ENCODE results near the gene ADCY7.

ADCY7 gene

DNA sequence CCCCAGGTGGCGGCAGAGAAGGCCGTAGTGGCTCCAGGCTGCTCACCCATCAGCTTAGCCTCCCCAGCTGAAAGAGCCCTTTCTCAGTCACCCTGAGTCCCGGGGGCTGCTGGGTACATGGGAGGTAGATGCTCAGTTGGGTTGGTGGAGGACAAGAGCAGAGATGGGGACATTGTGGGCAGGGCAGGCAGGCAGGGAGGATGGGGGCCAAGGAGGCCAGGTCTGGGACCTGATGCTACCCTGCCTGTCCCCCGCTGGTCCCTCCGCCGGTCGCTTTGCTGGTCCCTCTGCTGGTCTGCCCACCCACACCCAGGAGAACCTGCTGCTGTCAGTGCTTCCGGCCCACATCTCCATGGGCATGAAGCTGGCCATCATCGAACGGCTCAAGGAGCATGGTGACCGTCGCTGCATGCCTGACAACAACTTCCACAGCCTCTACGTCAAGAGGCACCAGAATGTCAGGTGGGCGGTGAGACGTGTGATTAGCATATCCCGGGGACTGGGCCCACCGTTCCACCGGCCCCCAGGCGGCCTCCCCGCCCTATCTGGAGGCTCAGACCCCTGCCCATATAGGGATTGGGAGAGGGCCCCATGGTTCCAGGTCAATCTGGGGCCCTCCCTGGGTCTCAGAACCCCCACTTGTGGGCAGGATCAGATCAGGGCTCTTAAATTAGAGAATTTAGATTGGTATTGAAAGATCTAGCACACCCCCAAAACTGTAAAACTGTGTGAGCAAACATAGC lies 26.9 kb downstream of the ADCY7 start:
- TF ChIP-seq, protein P1, sequence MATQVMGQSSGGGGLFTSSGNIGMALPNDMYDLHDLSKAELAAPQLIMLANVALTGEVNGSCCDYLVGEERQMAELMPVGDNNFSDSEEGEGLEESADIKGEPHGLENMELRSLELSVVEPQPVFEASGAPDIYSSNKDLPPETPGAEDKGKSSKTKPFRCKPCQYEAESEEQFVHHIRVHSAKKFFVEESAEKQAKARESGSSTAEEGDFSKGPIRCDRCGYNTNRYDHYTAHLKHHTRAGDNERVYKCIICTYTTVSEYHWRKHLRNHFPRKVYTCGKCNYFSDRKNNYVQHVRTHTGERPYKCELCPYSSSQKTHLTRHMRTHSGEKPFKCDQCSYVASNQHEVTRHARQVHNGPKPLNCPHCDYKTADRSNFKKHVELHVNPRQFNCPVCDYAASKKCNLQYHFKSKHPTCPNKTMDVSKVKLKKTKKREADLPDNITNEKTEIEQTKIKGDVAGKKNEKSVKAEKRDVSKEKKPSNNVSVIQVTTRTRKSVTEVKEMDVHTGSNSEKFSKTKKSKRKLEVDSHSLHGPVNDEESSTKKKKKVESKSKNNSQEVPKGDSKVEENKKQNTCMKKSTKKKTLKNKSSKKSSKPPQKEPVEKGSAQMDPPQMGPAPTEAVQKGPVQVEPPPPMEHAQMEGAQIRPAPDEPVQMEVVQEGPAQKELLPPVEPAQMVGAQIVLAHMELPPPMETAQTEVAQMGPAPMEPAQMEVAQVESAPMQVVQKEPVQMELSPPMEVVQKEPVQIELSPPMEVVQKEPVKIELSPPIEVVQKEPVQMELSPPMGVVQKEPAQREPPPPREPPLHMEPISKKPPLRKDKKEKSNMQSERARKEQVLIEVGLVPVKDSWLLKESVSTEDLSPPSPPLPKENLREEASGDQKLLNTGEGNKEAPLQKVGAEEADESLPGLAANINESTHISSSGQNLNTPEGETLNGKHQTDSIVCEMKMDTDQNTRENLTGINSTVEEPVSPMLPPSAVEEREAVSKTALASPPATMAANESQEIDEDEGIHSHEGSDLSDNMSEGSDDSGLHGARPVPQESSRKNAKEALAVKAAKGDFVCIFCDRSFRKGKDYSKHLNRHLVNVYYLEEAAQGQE (IDR thresholded peaks at IDR 0.05; ENCODE audit: insufficient replicate concordance, low read depth): no peak
- TF ChIP-seq, protein P2, sequence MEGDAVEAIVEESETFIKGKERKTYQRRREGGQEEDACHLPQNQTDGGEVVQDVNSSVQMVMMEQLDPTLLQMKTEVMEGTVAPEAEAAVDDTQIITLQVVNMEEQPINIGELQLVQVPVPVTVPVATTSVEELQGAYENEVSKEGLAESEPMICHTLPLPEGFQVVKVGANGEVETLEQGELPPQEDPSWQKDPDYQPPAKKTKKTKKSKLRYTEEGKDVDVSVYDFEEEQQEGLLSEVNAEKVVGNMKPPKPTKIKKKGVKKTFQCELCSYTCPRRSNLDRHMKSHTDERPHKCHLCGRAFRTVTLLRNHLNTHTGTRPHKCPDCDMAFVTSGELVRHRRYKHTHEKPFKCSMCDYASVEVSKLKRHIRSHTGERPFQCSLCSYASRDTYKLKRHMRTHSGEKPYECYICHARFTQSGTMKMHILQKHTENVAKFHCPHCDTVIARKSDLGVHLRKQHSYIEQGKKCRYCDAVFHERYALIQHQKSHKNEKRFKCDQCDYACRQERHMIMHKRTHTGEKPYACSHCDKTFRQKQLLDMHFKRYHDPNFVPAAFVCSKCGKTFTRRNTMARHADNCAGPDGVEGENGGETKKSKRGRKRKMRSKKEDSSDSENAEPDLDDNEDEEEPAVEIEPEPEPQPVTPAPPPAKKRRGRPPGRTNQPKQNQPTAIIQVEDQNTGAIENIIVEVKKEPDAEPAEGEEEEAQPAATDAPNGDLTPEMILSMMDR (IDR thresholded peaks at IDR 0.05; ENCODE audit: insufficient read depth, low read length): no peak
- TF ChIP-seq GABPA (IDR thresholded peaks at IDR 0.05; ENCODE audit: low read depth) (no peak), POLR2AphosphoS5 (IDR thresholded peaks at IDR 0.05; ENCODE audit: low read depth) (no peak), SPI1 (IDR thresholded peaks at IDR 0.05; ENCODE audit: borderline replicate concordance, low read depth) (no peak)

DNA sequence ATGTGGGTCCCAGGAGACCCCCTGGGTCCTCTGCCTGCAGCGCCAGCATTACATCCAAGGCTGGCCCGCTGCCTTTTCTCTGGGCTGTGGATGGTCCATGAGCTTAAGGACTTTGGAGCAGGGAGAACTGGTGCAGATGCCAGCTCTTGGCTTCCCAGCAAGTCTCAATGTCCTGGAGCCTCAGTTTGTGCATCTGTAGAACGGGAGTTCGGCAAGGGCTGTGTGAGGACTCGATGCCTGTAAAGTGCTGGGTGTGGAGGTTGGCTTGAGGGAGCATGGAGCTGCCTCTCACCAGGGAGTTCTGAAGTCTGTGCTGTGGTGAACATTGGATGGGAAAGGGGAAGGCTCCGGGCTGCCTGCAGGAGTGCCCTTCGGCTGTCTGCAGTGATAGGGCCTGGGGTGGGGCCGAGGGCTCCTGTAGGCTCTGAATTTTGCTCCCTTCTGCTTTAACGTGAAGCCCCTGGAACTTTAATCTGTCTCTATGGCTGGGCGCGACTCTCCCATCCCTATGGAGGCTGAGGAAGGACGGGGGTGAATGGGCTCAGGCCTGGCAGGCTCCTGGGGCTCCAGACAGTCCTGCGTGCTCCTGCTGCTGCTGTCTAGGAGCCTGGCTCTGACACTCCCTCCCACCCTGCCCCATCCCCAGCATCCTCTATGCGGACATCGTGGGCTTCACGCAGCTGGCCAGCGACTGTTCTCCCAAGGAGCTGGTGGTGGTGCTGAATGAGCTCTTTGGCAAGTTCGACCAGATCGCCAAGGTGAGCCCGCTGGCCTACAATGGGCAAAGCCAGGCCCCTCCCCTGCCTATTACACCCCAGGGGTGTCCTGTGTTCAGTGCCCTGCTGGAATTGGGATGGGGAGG lies 27.9 kb downstream of the ADCY7 start:
- Histone ChIP-seq H3K27me3 (ENCODE audit: insufficient read depth, poor library complexity, severe bottlenecking) (no peaks in the 10 kb centered on the region), H3K4me3 (replicated peaks; ENCODE audit: insufficient read depth, low read length) (no peak overlapping the region), H3K27ac (replicated peaks) (no peak overlapping the region)
- TF ChIP-seq, protein P1 (IDR thresholded peaks at IDR 0.05; ENCODE audit: insufficient replicate concordance, low read depth): no peak
- TF ChIP-seq, protein P2 (IDR thresholded peaks at IDR 0.05; ENCODE audit: insufficient read depth, low read length): no peak
- no peak for TF ChIP-seq GABPA (IDR thresholded peaks at IDR 0.05; ENCODE audit: low read depth)
- TF ChIP-seq POLR2AphosphoS5 (IDR thresholded peaks at IDR 0.05; ENCODE audit: low read depth): no peak
- TF ChIP-seq SPI1 (IDR thresholded peaks at IDR 0.05; ENCODE audit: borderline replicate concordance, low read depth): no peak
- no peak for DNase-seq (ENCODE audit: low read depth in 1 of 2, low spot score in 1 of 2)

More for the DNA sequence above, 26.9 kb downstream of the ADCY7 start:
- H3K4me3 ChIP-seq (replicated peaks; ENCODE audit: insufficient read depth, low read length): no peak overlapping the region
- no peaks in the 10 kb centered on the region for H3K27me3 ChIP-seq (ENCODE audit: insufficient read depth, poor library complexity, severe bottlenecking)
- DNase-seq (ENCODE audit: low read depth in 1 of 2, low spot score in 1 of 2): no peak
- H3K27ac ChIP-seq (replicated peaks): no peak overlapping the region

DNA sequence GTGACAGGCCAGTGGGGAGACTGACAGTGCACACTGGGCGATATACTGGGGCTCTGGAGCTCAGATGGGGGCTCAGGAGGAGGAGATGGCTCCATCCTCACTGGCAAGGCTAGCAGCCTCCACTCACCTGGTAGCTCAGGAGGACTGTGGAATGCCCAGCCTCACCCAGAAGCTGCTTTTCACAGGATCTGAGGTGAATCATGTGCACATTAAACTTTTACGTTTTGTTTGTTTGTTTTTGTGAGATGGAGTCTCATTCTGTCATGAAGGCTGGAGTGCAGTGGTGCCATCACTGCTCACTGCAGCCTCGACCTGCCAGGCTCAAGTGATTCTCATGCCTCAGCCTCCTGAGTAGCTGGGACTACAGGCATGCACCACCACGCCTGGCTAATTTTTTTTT lies 28.6 kb downstream of the ADCY7 start:
- Histone ChIP-seq H3K27ac (replicated peaks) (no peak overlapping the region), H3K4me3 (replicated peaks; ENCODE audit: insufficient read depth, low read length) (no peak overlapping the region)

DNA sequence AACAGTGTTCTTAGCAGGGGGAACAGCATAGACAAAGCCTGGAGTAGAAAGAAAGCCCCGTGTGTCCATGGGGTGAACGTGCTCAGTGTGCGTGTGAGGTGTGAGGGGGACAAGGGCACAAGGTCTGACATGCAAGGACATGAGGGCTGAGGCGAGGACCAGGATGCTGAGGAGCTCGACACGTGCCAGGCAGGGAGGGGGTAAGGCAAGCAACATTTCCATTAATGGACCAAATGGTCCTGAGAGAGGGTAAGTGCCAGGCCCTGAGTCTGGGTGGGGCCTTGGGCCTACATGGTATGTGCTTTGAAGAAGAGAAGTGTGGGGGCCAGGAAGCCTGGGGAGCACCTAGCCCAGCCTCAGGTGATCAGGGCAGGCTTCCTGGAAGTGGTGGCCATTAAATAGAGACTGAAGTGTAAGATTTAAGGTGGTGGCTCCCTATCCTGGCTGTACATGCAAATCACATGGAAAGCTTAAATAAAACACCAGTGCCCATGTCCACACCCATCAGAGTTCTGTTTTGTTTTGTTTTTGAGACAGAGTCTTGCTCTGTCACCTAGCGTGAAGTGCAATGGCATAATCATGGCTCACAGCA lies 29.3 kb downstream of the ADCY7 start:
- H3K27me3 ChIP-seq (ENCODE audit: insufficient read depth, poor library complexity, severe bottlenecking): no peaks in the 10 kb centered on the region
- no peak for TF ChIP-seq SPI1 (IDR thresholded peaks at IDR 0.05; ENCODE audit: borderline replicate concordance, low read depth)
- TF ChIP-seq, protein P2 (IDR thresholded peaks at IDR 0.05; ENCODE audit: insufficient read depth, low read length): no peak
- TF ChIP-seq GABPA (IDR thresholded peaks at IDR 0.05; ENCODE audit: low read depth): no peak
- TF ChIP-seq, protein P1 (IDR thresholded peaks at IDR 0.05; ENCODE audit: insufficient replicate concordance, low read depth): no peak
- TF ChIP-seq POLR2AphosphoS5 (IDR thresholded peaks at IDR 0.05; ENCODE audit: low read depth): no peak
- H3K4me3 ChIP-seq (replicated peaks; ENCODE audit: insufficient read depth, low read length): no peak overlapping the region
- no peak for DNase-seq (ENCODE audit: low read depth in 1 of 2, low spot score in 1 of 2)
- H3K27ac ChIP-seq (replicated peaks): no peak overlapping the region

More for the DNA sequence above, 28.6 kb downstream of the ADCY7 start:
- no peaks in the 10 kb centered on the region for H3K27me3 ChIP-seq (ENCODE audit: insufficient read depth, poor library complexity, severe bottlenecking)
- DNase-seq (ENCODE audit: low read depth in 1 of 2, low spot score in 1 of 2): no peak
- TF ChIP-seq POLR2AphosphoS5 (IDR thresholded peaks at IDR 0.05; ENCODE audit: low read depth) (no peak), SPI1 (IDR thresholded peaks at IDR 0.05; ENCODE audit: borderline replicate concordance, low read depth) (no peak)
